Measurements from ENCODE around the gene MKLN1.

DNA sequence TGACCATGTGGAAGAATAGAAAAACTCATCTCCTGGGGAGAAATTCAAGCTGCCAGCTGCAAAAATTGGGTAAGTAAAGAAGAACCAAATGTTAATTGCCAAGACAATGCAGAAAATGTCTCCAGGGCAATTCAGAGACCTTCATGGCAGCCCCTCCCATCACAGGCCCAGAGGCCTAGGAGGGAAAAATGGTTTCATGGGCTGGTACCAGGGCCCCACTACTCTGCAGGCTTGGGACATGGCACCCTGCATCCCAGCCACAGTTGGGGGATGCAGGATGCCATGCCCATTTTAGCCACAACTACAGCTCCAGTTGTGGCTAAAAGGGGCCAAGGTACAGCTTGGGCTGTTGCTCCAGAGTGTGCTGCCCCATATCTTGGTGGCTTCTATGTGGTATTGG lies 20.9 kb upstream of the MKLN1 start:
- TF ChIP-seq, protein P1, sequence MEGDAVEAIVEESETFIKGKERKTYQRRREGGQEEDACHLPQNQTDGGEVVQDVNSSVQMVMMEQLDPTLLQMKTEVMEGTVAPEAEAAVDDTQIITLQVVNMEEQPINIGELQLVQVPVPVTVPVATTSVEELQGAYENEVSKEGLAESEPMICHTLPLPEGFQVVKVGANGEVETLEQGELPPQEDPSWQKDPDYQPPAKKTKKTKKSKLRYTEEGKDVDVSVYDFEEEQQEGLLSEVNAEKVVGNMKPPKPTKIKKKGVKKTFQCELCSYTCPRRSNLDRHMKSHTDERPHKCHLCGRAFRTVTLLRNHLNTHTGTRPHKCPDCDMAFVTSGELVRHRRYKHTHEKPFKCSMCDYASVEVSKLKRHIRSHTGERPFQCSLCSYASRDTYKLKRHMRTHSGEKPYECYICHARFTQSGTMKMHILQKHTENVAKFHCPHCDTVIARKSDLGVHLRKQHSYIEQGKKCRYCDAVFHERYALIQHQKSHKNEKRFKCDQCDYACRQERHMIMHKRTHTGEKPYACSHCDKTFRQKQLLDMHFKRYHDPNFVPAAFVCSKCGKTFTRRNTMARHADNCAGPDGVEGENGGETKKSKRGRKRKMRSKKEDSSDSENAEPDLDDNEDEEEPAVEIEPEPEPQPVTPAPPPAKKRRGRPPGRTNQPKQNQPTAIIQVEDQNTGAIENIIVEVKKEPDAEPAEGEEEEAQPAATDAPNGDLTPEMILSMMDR (conservative IDR thresholded peaks at IDR 0.05): no peak
- TF ChIP-seq EZH2 (IDR thresholded peaks at IDR 0.05; ENCODE audit: low read depth): no peak
